DOHH2 (cell line): ENCODE measurements around the gene SPHK1.

Experiments used
- H3F3A ChIP-seq: fragments of 200-600 bp; sonication (generic), shearing (Covaris generic); 2 replicates; pipeline ENCODE4 v1.6.0; 2016; ENCODE audit warnings: antibody characterized with exemption, mild to moderate bottlenecking; ENCODE audit not compliant: control insufficient read depth, insufficient read depth
- H3K27ac ChIP-seq: fragments of 200-600 bp; sonication (generic); 2 replicates; pipeline ENCODE4 v1.5.1; 2014; ENCODE audit warnings: low read depth, mild to moderate bottlenecking, low read length, moderate library complexity
- H3K27me3 ChIP-seq: fragments of 200-600 bp; sonication (generic); 2 replicates; pipeline ENCODE4 v1.6.1; 2014; ENCODE audit warnings: mild to moderate bottlenecking, low read length, mixed read lengths; ENCODE audit not compliant: control insufficient read depth
- H3K36me3 ChIP-seq: fragments of 200-600 bp; sonication (generic); 2 replicates; pipeline ENCODE4 v1.6.1; 2014; ENCODE audit warnings: mild to moderate bottlenecking, low read length, moderate library complexity, mixed read lengths; ENCODE audit not compliant: control insufficient read depth
- H3K4me1 ChIP-seq: fragments of 200-600 bp; sonication (generic); 2 replicates; pipeline ENCODE4 v1.6.1; 2014; ENCODE audit warnings: mild to moderate bottlenecking, low read length, mixed read lengths; ENCODE audit not compliant: control insufficient read depth
- H3K4me2 ChIP-seq: fragments of 200-600 bp; sonication (generic); 2 replicates; pipeline ENCODE4 v1.6.0; 2014; ENCODE audit warnings: mild to moderate bottlenecking, low read length, moderate library complexity
- H3K4me3 ChIP-seq: fragments of 200-600 bp; sonication (generic); 2 replicates; pipeline ENCODE4 v1.5.1; 2014; ENCODE audit warnings: mild to moderate bottlenecking, low read length, mixed read lengths
- H3K79me2 ChIP-seq: fragments of 200-600 bp; sonication (generic); 2 replicates; pipeline ENCODE4 v1.6.1; 2014; ENCODE audit warnings: mild to moderate bottlenecking, low read length, mixed read lengths; ENCODE audit not compliant: control insufficient read depth
- H3K9me2 ChIP-seq: fragments of 200-600 bp; sonication (generic); replicated peaks from 2 replicates; pipeline ENCODE4 v1.6.1; 2014; ENCODE audit warnings: mild to moderate bottlenecking, low read length, mixed read lengths; ENCODE audit not compliant: control insufficient read depth
- H3K9me3 ChIP-seq: fragments of 200-600 bp; sonication (generic); 2 replicates; pipeline ENCODE4 v1.6.1; 2014; ENCODE audit warnings: antibody characterized with exemption, low read length, mixed read lengths; ENCODE audit not compliant: control insufficient read depth, insufficient read depth
- H4K20me1 ChIP-seq: fragments of 200-600 bp; sonication (generic); 2 replicates; pipeline ENCODE4 v1.6.0; 2014; ENCODE audit warnings: low read depth, mild to moderate bottlenecking, antibody characterized with exemption, low read length, moderate library complexity; ENCODE audit not compliant: control insufficient read depth, insufficient read depth
- EZH2phosphoT487 ChIP-seq: fragments of 200-600 bp; sonication (generic); IDR thresholded peaks from 2 replicates; pipeline ENCODE4 v1.6.1; 2017; ENCODE audit warnings: borderline replicate concordance, mild to moderate bottlenecking, antibody characterized with exemption, low read length, moderate library complexity, mixed read lengths
- TF ChIP-seq, protein P1 (sequence below): fragments of 200-600 bp; sonication (generic); IDR thresholded peaks from one replicate; pipeline ENCODE4 v1.5.1; 2014; ENCODE audit warnings: antibody characterized with exemption, mild to moderate bottlenecking, low read depth, low read length; ENCODE audit not compliant: poor library complexity, severe bottlenecking

Gene SPHK1

DNA sequence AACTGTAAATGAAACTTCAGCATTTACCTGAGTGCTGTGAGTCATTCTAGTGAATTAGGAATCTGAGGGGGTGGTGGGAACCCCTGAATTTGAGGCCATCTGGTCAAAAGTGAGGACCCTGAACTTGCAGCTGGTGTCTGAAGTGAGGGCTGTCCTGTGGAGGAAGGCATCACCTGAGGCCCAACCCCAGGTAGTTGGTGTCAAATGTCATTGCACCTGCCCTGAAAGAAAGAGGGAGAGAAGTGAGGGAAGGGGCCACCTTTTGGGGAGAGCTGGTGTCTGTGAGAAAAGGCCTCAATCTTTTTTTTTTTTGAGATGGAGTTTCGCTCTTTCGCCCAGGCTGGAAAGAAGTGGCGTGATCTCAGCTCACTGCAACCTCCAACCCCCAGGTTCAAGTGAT, 18.2 kb upstream of the SPHK1 start:
- peaks cover 24% of the 10 kb centered on the region for H3K4me1 ChIP-seq
- no peaks in the 10 kb centered on the region for H3K79me2 ChIP-seq

DNA sequence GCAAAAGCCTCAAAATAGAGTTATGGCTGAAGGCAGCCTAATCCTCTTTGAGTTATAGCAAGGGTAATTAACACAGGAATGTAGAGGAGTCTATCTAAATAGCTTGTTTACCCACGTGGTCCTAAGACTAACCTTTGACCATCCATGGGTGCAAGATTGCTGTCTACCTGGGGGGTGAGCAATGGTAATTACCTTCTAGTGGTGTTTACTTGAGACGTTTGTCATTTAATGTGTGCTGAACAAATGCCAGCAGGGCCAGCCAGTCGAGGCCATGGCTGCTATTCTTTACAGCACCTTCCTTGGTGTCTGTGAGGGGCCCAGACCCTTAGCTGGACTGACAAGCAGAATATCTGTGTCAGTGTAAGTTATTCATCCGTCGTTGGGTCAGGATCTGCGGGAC, 16.8 kb upstream of the SPHK1 start:
- peaks cover 5% of the 10 kb centered on the region for H3F3A ChIP-seq
- H3K79me2 ChIP-seq, result no peaks in the 10 kb centered on the region
- H3K36me3 ChIP-seq, result no peaks in the 10 kb centered on the region
- H3K9me2 ChIP-seq, result no peaks in the 10 kb centered on the region
- H3K4me1 ChIP-seq, result peaks cover 26% of the 10 kb centered on the region
- H3K4me3 ChIP-seq, result no peak overlapping the region
- no peak overlapping the region for H3K4me2 ChIP-seq
- H4K20me1 ChIP-seq, result no peaks in the 10 kb centered on the region
- no peak overlapping the region for H3K27ac ChIP-seq
- H3K9me3 ChIP-seq, result no peaks in the 10 kb centered on the region
- H3K27me3 ChIP-seq, result peaks cover 3% of the 10 kb centered on the region; the same call in 1 of the 2 replicates
- TF ChIP-seq, protein P1, sequence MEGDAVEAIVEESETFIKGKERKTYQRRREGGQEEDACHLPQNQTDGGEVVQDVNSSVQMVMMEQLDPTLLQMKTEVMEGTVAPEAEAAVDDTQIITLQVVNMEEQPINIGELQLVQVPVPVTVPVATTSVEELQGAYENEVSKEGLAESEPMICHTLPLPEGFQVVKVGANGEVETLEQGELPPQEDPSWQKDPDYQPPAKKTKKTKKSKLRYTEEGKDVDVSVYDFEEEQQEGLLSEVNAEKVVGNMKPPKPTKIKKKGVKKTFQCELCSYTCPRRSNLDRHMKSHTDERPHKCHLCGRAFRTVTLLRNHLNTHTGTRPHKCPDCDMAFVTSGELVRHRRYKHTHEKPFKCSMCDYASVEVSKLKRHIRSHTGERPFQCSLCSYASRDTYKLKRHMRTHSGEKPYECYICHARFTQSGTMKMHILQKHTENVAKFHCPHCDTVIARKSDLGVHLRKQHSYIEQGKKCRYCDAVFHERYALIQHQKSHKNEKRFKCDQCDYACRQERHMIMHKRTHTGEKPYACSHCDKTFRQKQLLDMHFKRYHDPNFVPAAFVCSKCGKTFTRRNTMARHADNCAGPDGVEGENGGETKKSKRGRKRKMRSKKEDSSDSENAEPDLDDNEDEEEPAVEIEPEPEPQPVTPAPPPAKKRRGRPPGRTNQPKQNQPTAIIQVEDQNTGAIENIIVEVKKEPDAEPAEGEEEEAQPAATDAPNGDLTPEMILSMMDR, result no peak
- TF ChIP-seq EZH2phosphoT487, result no peak

More for the DNA sequence above, 18.2 kb upstream of the SPHK1 start:
- no peak overlapping the region for H3K27ac ChIP-seq
- H4K20me1 ChIP-seq, result no peaks in the 10 kb centered on the region
- no peak overlapping the region for H3K4me3 ChIP-seq
- no peaks in the 10 kb centered on the region for H3K9me2 ChIP-seq
- H3K4me2 ChIP-seq, result no peak overlapping the region
- TF ChIP-seq, protein P1, result no peak
- no peak for TF ChIP-seq EZH2phosphoT487
- H3K36me3 ChIP-seq, result no peaks in the 10 kb centered on the region
- H3K27me3 ChIP-seq, result peaks cover 3% of the 10 kb centered on the region; the same call in 1 of the 2 replicates
- no peaks in the 10 kb centered on the region for H3K9me3 ChIP-seq
- no peaks in the 10 kb centered on the region for H3F3A ChIP-seq

DNA sequence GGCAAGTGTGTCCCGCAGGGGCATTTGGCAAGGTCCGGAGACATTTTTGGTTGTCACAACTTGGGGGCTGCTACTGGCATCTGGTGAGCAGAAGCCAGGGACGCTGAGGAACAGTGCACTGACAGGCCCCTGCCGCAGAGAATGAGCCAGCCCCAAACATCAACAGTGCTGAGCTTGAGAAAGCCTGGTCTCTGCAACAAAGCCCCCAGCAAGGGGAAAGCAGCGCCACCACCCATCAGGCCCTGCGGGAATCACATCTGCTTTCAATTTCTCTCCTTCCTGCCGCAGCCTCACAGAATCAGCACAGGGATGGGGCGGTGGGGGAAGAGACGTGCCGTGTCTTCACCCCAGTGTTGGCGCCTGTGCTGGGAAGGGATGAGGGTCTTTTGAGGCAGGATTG, 15.9 kb upstream of the SPHK1 start:
- peaks cover 5% of the 10 kb centered on the region for H3F3A ChIP-seq
- H3K9me2 ChIP-seq, result no peaks in the 10 kb centered on the region
- no peaks in the 10 kb centered on the region for H4K20me1 ChIP-seq
- peaks cover 27% of the 10 kb centered on the region for H3K4me1 ChIP-seq
- TF ChIP-seq, protein P1, result peak; percentile 28
- no peak for TF ChIP-seq EZH2phosphoT487
- no peak overlapping the region for H3K27ac ChIP-seq
- peak overlapping the region; percentile 38 for H3K4me2 ChIP-seq
- peaks cover 3% of the 10 kb centered on the region; the same call in 1 of the 2 replicates for H3K27me3 ChIP-seq
- no peaks in the 10 kb centered on the region for H3K36me3 ChIP-seq
- peak overlapping the region; percentile 48 for H3K4me3 ChIP-seq
- no peaks in the 10 kb centered on the region for H3K79me2 ChIP-seq
- no peaks in the 10 kb centered on the region for H3K9me3 ChIP-seq

DNA sequence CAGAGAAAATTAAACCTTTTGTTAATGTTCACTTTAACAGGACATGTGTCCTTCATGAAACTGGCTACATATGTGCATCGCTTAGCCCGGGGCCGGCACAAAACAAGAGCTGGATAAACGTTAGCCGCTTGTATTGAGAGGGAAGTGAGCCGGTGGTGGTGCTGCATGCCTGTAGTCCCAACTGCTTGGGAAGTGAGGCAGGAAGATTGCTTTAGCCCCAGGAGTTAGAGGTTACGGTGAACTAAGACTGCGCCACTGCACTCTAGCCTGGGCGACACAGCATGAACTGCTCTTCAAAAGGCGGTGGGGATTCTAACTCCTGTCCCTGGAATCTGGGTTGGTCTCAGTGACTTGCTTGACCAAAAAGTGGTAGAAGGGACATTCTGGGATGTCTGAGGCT, 15.0 kb upstream of the SPHK1 start:
- no peaks in the 10 kb centered on the region for H4K20me1 ChIP-seq
- no peaks in the 10 kb centered on the region for H3K9me2 ChIP-seq
- no peak overlapping the region for H3K27ac ChIP-seq
- TF ChIP-seq, protein P1, result no peak
- TF ChIP-seq EZH2phosphoT487, result no peak
- H3K9me3 ChIP-seq, result no peaks in the 10 kb centered on the region
- H3K36me3 ChIP-seq, result no peaks in the 10 kb centered on the region
- H3F3A ChIP-seq, result peaks cover 5% of the 10 kb centered on the region
- peaks cover 3% of the 10 kb centered on the region; the same call in 1 of the 2 replicates for H3K27me3 ChIP-seq
- no peaks in the 10 kb centered on the region for H3K79me2 ChIP-seq
- H3K4me3 ChIP-seq, result no peak overlapping the region; the same call in 1 of the 2 replicates
- H3K4me1 ChIP-seq, result peaks cover 30% of the 10 kb centered on the region
- no peak overlapping the region for H3K4me2 ChIP-seq
